SJSA1 (cell line): ENCODE measurements around the gene CHTF8. TPM values are rescaled to one million over a fixed set of nuclear protein-coding genes. Genes with fewer than 3 reads are reported as not detected.

Experiments used
- DNase-seq, 2 experiments: peaks; one replicate each; pipeline ENCODE4 v3.0.0-alpha.2; 2015 to 2020; ENCODE audit warnings: low spot score in 2 of 2, low read depth in 1 of 2
- H3K27ac ChIP-seq: fragments of 250-450 bp; sonication (Bioruptor Pico); 2 replicates; pipeline ENCODE4 v1.5.1; 2020; ENCODE audit warnings: mild to moderate bottlenecking, moderate library complexity
- H3K27me3 ChIP-seq: fragments of 250-450 bp; sonication (Bioruptor Pico); replicated peaks from 2 replicates; pipeline ENCODE4 v1.5.1; 2020; ENCODE audit warnings: mild to moderate bottlenecking, moderate library complexity
- H3K36me3 ChIP-seq: fragments of 250-450 bp; sonication (Bioruptor Pico); 2 replicates; pipeline ENCODE4 v1.5.1; 2020; ENCODE audit warnings: mild to moderate bottlenecking
- H3K4me1 ChIP-seq: fragments of 250-450 bp; sonication (Bioruptor Pico); replicated peaks from 2 replicates; pipeline ENCODE4 v1.6.1; 2021; ENCODE audit warnings: mild to moderate bottlenecking
- H3K4me3 ChIP-seq: fragments of 250-450 bp; sonication (Bioruptor Pico); 2 replicates; pipeline ENCODE4 v1.5.1; 2020; ENCODE audit warnings: mild to moderate bottlenecking
- H3K9me3 ChIP-seq: fragments of 250-450 bp; sonication (Bioruptor Pico); replicated peaks from 2 replicates; pipeline ENCODE4 v1.5.1; 2020; ENCODE audit warnings: mild to moderate bottlenecking
- total RNA-seq: library from RNA; depleted of rRNA; stranded (reverse); fragments of >200 nt; shearing (Covaris generic); gene quantifications from 2 replicates; pipeline ENCODE4 v1.2.3, GENCODE V29; 2014; rRNA removed

The CHTF8 gene
- total RNA-seq, 1 experiment from 2014 or later = 43.1 TPM

DNA sequence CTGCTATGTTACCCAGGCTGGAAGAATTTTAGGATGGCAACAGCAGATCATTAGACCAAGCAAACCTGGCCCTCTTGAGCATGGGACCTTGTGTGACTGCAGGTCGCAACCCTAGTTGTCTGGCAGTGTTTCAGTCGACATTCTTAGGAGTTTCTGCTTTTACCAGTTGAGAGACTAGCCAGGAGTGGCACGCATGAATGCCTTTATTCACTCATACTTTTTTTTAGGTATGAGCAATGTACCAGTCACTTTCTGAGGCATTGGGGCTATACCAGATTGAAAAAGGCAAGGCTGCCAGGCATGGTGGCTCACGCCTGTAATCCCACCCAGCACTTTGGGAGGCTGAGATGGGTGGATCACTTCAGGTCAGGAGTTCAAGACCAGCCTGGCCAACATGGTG is 55.1 kb downstream of the CHTF8 start:
- DNase-seq = no peak
- H3K4me1 ChIP-seq = peaks cover 17% of the 10 kb centered on the region

GRCh38 chr16:69073181-69073702 is 59.1 kb downstream of the CHTF8 start:
- no peaks in the 10 kb centered on the region for H3K9me3 ChIP-seq
- no peaks in the 10 kb centered on the region for H3K27me3 ChIP-seq
- H3K36me3 ChIP-seq = no peaks in the 10 kb centered on the region
- H3K4me1 ChIP-seq = peaks cover 23% of the 10 kb centered on the region
- DNase-seq = peak; percentile 62 to 68
- H3K4me3 ChIP-seq = no peak overlapping the region
- peak overlapping the region; percentile 45 for H3K27ac ChIP-seq

More for the DNA sequence above, 55.1 kb downstream of the CHTF8 start:
- Histone ChIP-seq H3K27me3 (no peaks in the 10 kb centered on the region), H3K9me3 (no peaks in the 10 kb centered on the region), H3K36me3 (no peaks in the 10 kb centered on the region), H3K4me3 (no peak overlapping the region), H3K27ac (no peak overlapping the region)

- Histone ChIP-seq H3K9me3 (no peaks in the 10 kb centered on the region), H3K4me3 (no peak overlapping the region), H3K36me3 (no peaks in the 10 kb centered on the region), H3K4me1 (peaks cover 23% of the 10 kb centered on the region), H3K27me3 (no peaks in the 10 kb centered on the region), H3K27ac (no peak overlapping the region)
- no peak for DNase-seq
These were observed 59.8 kb downstream of the CHTF8 start for GRCh38 chr16:69072640-69072974.

- no peaks in the 10 kb centered on the region for H3K36me3 ChIP-seq
- H3K9me3 ChIP-seq = no peaks in the 10 kb centered on the region
- no peak overlapping the region for H3K4me3 ChIP-seq
- peaks cover 23% of the 10 kb centered on the region for H3K4me1 ChIP-seq
- H3K27me3 ChIP-seq = no peaks in the 10 kb centered on the region
- no peak overlapping the region for H3K27ac ChIP-seq
- no peak for DNase-seq
These were observed 61.4 kb downstream of the CHTF8 start for GRCh38 chr16:69071036-69071435.

GRCh38 chr16:69069504-69069903 is 62.9 kb downstream of the CHTF8 start:
- no peaks in the 10 kb centered on the region for H3K9me3 ChIP-seq
- no peak for DNase-seq
- no peak overlapping the region for H3K4me3 ChIP-seq
- no peaks in the 10 kb centered on the region for H3K27me3 ChIP-seq
- no peak overlapping the region for H3K27ac ChIP-seq
- peaks cover 23% of the 10 kb centered on the region for H3K4me1 ChIP-seq
- H3K36me3 ChIP-seq = no peaks in the 10 kb centered on the region

Other genes with a start within 250 kb of the CHTF8 start
- gene HAS3, start 26.9 kb downstream of the CHTF8 start, total RNA-seq = 0.58 and 1.4 TPM in 2 replicates
- 20.2 and 28.1 TPM in 2 replicates for gene UTP4, start 61 bp upstream of the CHTF8 start, total RNA-seq
- 17.3 and 43.6 TPM in 2 replicates for gene SNTB2, start 54.6 kb upstream of the CHTF8 start, total RNA-seq
- 27.9 and 42.3 TPM in 2 replicates for gene VPS4A, start 178.8 kb upstream of the CHTF8 start, total RNA-seq
- 17.8 and 33.0 TPM in 2 replicates for gene PDF, start 198.0 kb upstream of the CHTF8 start, total RNA-seq
- gene COG8, start 207.0 kb upstream of the CHTF8 start, total RNA-seq = 33.5 and 34.9 TPM in 2 replicates
- gene NIP7, start 207.2 kb upstream of the CHTF8 start, total RNA-seq = 26.8 and 31.0 TPM in 2 replicates
- 0.21 TPM in 1 of 2 replicates, not detected in the other for gene TMED6, start 219.2 kb upstream of the CHTF8 start, total RNA-seq